IPS-NIHi11 (cell line): ENCODE results near the gene TRAIP.
A peak's percentile ranks its signal among the peaks of the same experiment; 100 is the strongest.
"Not testable (repeated sequence)": the region's sequence is repeated elsewhere in the genome, so short reads cannot be mapped to it uniquely, and the experiment has no call there.

Experiments
- DNase-seq: peaks from one replicate; pipeline ENCODE4 v3.0.0; 2012; ENCODE audit warnings: mixed read lengths, low spot score

The TRAIP gene, protein sequence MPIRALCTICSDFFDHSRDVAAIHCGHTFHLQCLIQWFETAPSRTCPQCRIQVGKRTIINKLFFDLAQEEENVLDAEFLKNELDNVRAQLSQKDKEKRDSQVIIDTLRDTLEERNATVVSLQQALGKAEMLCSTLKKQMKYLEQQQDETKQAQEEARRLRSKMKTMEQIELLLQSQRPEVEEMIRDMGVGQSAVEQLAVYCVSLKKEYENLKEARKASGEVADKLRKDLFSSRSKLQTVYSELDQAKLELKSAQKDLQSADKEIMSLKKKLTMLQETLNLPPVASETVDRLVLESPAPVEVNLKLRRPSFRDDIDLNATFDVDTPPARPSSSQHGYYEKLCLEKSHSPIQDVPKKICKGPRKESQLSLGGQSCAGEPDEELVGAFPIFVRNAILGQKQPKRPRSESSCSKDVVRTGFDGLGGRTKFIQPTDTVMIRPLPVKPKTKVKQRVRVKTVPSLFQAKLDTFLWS

DNA sequence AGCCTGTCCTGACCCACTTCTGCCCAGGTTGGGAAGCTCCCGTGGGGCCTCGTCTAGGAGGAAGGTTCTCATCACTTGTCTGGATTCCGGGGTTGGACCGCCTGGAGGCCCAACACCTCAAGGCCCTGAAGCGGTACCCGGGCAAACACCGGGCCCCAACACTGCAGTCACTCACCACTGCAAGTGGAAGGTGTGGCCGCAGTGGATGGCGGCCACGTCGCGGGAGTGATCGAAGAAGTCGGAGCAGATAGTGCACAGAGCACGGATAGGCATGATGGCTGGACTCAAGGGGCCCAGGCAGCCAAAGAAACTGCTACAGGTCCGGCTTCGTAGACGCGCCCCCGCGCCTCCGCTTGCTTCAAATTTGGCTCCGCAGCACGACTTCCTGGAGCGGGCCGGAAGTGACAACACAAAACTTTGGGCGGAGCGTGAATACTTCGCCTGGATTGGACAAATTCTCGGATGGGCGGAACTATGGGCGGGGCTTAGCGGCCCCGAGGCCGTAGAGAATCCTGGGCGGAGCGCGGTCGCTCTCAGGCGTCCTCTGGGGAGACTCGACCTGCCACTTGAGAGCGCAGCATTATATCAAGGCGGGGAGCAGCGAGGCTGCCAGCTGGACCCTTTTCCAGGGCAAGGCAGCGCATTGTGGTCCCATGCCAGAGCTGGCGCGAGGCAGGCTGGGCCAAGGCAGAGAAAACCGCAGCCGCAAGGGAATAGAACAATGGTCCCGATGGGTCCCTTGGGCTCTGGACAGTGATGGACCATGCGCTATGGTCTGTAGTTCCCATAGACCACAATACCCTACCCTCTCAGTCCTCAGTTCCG is at the start of gene TRAIP:
TRAIP (minus strand) TSS at position 384 of the 825 bp plus-strand sequence; CDS start at position 273, 111 bp downstream.
- peak; percentile 100 for DNase-seq

DNA sequence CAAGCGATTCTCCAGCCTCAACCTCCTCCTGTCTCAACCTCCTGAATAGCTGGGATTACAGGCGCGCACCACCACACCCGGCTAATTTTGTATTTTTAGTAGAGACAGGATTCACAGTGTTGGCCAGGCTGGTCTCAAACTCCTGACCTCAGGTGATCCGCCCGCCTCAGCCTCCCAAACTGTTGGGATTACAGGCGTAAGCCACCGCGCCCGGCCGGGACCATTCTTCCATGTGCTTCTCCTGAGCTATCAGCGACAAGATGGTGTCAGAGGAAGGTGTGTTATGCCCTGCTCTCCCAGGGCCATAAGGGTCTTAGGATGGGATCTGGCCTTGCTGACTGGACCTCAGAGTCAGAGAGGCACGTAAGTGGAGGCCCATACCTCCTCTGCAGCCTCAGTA is 48.1 kb upstream of the TRAIP start:
- DNase-seq: not testable (repeated sequence)

DNA sequence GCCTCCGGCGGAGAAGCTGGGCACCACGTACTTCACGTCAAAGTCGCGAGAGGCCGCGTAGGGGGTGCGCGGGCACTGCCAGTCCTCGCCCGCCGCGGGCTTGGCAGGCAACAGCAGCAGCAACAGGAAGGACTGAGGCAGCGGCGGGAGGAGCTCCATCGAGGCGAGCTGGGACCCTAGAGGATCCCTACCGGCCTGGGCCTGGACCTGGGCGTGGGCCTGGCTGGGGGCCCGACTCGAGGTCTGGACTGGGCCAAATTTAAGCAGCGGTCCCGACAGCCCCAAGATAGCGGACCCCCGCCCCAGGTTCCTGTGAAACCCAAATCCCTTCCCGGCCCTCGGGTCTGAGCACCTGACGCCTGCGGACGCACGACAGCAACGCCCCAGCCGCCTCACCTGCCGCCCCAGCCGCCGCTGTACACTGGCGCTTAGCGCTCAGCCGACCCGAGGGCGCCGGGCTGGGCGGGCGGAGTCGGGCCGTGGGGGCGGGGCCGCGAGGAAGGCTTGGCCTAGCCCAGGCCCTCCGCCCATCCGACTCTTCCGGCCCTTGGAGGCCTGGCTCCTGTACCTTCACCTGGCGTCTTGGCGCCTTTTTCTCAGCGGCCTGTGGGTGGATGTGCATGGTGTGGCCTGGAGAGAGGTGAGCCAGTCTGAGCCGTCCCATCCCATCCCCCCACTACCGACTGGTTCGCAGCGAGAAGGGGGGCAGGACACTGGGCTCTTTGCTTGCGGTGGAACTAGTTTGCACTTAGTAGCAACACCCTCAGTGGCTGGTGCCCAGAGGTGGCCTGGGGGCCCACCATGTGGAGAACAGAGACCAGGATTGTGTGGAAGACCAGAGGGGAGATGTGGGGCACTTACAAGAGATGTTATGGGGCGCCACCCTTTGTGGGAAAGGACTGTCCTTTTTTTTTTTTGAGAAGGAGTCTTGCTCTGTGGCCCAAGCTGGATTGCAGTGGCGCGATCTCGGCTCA is 47.4 kb upstream of the TRAIP start, which contains the start of gene MST1R:
MST1R (minus strand) TSS at position 423 of the 974 bp plus-strand sequence; CDS start at position 159, 264 bp downstream.
- peak; percentile 97 for DNase-seq

DNA sequence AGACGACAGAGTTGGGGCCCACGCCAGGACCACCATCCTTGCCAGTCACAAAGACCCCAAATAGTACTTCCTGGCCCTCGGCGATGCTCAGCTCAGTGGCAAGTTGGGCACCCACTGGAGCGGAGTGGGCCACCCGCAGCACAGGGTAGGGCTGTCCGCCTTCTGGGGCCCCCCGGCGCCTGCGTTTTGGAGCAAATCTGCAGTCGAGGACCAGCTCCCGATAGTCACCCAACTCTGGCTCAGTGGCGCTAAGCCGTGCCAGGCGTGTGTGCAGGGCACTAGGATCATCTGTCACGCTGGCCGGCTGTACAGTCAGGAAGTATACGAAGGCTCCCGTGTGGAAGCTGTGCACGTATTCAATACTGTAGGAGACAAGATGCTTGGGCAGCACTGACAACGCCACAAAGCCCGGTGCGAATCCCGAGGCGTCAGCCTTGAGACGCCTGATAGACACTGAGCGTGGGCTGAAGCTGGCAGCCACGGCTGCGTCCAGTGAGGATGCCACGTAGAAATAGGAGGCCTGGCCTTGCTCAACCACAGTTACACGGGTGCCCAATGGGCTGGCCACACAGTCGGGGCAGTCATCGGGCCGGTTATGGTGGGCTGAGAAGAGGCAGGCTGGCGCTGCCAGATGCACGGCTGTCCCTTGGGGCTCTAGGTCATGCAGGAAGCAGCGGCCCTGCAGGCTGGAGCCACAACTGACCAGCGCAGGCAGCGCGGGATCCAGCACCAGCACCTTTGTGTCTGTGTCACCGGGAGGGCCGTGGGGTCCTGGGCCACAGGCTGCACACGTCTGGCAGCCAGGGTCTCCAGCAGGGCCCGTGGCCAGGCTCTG is 46.4 kb upstream of the TRAIP start:
- no peak for DNase-seq

DNA sequence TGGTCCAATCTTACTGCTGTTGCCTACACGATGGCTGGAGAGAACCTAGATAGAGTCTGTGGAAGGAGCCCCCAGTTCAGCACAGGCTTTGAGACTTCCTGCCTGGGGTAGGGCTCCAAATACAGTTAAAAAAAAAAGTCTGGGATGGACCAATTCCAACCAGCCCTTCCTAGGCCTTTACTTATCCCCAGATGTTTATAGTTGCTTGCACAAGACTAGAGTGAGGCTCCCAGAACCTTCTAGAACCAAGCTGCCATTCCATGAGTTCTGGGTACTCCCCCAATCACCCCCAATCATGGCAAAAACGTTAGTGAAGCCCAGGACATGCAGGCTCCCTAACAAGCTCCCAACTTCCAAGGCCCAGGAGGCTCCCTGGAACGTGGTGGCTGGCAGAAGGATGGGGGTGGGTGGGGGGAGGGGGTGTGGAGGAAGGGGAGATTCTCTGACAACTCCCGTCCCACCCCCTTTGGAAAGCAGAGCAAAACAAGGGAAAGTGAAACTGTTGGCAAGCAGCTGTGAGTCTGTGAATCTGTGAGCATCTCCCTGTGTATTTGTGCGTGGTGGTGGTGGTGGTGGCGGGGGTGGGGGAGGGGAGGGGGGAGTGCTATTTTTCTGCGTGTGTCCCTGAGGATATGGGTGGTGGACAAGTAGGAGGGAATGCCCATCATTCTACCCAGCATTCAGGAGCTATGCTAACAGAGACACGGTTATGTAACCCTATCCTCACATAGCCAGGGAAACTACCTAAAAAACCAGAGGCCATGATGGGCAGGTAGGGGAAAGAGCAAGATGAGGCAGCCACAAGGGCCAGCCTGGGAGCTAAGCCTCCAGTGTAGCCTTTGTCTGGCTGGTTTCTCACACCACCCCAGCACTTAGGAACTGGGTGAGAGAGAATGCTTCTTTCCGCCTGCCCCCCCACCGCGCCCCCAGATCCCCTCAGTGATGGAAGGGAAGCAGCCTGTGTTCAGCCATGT is 45.3 kb upstream of the TRAIP start:
- DNase-seq: no peak

DNA sequence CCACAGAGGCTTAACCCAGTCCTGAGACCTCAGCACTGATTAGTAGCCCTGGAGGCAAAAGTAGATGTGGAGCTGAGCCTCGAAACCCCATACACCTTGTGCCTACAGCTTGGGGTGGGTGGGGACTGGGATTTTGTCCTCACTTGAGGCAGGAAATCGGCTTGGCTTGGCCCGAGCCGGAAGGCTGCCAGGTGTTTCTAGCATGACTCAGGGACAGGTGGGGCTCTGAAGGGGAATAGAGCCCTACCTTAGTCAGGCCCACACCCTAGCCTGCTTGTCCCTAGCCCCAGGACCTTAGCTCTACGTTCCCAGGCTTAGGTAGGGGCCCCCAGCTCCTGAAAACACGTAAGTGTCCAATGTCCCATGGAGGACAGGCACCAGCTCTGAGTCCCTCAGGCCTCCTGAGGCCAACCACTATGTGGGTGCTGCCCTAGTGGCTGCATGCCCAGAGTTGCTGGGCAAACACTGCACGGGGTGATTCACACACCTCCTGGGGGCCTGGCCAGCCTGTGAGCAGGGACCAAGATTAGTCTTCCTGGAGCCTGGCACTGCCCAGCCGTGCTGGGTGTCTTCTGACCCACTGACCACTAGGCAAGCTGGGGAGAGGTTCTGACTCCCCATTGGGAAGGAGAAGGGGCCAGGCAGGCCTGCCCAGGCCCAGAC is 44.3 kb upstream of the TRAIP start:
- DNase-seq: peak; percentile 52

DNA sequence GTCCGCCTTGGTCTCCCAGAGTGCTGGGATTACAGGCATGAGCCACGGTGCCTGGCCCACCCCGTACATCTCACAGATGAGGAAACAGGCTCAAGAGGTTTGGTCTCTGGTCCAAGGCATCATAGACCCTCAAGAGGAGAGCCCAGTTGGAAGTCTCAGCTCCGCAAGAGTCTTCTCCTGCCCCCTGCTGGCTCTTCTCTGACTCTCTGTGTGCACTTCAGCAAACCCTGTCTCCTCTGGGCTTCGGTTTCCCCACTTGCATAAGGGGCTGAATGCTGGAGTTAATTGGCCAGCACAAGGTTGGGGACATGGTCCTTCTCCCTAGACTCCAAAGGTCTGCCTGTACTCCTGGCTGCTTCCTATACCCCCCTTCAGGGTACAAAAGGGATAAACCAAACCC is 43.5 kb upstream of the TRAIP start:
- DNase-seq: peak; percentile 66

DNA sequence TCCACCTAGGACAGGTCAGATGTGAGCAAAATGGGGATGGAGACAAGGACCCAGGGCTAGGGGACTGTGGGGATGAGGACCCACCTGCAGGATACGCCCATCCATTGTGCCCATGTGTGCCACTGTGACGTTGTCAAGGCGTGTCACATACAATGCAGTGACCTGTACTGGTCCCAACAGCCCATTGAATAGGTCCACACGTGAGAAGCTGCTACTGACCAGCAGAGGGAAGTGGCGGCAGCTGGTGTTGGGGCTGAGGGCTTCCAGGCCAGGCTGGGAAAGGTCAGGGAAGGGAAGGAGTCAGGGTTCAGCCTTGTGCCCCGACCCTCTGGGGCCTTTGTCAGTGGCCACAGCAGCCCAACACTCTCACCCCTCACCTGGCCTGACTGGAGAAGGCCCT is 42.6 kb upstream of the TRAIP start:
- no peak for DNase-seq

DNA sequence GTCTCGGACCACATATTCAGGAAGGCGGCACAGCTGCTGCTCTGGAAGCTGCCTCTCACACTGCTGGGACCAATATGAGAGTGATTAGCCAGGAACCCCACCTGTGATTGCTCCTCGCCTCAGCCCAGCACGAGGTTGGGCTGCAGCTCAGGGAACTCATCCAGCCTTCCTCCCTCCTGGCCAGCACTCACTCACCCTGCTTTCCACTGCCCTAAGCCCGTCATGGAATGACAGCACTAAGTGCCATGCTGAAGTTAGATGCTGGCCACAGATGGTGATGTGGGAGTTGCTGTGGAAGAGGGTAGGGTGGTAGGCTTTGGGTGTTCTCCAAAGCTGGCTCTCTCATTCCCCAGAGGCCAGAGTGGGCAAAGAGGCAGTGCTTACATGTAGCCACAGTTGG is 40.0 kb upstream of the TRAIP start:
- DNase-seq: no peak

DNA sequence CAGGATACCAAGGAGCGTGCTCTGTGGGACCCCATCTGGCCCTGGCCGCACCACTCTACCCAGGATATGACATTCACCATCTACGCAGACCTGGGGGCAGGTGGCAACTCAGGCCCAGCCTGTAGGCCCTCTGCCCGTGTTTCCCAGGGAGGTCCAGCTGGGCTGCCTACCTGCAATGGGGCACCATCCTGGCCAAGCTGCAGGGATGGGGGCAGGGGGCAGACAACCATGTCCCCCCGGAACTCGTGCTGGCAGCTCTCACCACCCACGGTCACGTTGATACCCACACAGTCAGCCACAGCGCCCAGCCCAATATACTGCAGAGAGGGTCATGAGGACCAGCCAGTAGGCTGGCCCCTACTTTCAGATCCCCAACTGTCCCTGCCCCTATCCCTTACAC is 39.4 kb upstream of the TRAIP start:
- DNase-seq: no peak

DNA sequence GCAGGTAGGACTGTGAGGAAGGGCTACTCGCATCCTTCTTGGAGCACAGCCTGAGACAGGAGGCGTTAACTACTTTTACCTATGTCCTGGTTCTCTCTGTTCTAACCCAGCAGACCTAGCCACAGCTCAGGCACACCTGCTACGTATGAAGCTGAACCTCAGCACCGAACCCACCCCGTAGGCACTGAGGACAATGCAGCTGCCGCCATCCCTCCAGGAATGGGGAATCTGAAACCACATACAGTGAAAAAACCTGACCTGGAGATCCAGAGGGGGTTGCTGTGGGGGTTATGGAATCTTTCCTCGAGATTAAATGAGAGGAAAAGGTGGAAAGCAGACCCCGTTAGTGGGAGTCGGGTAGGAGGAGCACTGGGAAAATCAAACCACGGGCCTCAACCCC is 32.9 kb upstream of the TRAIP start:
- DNase-seq: no peak

DNA sequence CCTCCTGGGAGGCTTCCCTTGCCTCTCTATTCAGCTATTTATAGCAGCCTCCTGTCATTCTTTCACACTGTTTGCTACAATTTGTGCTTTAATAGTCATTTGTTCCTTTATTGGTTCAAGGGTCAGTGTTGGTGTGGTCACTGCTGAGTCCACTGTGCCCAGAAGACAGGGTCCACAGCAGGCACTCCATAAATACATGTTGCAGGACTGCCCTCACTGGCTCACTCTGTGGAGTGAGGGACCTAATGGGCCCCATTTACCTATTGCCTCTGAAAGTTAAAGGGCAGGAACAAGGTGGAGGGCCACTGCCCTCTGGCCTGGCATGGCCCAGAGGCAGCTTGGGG is 30.5 kb upstream of the TRAIP start:
- no peak for DNase-seq

DNA sequence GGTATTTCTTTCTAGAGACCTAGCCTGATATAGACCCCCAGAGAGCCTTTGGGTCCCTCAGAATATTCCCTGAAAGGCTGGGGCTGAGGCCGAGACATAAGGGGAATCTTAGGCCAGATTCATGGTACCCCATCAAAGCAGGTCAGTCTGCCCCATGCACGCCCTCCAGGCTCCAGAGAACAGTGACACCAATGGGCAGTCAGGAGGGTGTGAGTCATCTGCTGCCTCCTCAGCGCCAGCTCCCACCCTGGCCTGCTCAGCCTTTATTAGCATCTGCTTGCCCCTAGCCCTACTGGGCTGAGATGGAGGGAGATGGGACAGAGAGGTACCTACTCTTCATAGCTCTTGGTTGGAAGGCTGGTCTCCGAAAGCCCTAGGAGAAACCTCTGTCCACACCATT is 27.6 kb upstream of the TRAIP start:
- no peak for DNase-seq

DNA sequence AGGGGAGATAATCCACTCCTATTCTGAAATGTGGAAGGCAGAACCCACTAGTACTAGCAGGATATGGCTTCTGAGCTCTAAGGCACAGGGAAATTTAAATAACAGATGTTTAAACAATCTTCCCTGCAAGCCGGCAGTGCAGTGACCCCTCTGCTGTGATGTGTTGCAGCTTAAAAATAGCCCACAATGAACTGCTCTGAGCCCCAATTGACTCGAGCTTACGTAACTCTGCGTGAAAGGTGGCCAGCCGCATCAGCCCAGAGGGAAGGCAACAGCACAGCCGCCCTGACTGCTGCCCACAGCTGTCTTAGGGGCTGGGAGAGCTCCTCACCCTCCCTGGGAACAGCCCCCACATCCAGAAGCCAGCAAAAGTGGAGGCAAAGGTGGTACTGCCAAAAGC is 25.8 kb upstream of the TRAIP start:
- no peak for DNase-seq

DNA sequence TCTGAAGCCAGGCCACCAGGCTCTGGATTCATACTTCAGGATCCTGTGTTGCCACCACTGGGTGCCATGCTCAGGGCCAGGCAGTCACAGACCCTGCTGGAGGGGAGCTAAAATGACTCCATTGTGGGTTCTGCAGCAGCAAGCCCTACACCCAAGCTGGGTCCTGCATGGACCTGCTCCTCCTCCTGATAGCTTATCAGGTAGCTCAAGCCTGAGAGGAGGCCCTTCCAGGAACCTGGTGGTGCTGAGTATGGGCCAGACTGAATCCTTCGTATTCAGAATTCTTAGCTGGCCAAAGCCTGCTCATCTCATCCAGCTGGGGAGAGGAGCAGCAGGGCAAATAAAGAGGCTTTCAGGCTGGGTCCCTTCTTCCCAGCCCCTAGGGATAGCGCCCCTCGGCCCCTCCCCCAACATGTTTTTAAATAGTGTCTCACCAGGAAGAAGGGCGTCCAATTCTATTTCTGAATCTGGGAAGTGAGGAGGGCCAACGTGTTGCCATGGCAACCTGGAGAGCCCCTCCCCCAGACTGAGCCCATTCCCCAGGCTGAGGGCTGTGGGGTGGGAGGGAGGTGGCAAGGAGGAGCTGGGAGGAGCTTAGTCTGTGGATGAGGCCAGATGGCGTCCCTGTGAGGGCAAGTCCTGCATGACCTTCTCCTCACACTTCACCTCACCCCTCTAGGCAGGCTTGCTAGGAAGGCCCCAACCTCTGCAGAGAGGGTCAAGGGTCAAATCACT is 24.4 kb upstream of the TRAIP start:
- peak; percentile 84 for DNase-seq

DNA sequence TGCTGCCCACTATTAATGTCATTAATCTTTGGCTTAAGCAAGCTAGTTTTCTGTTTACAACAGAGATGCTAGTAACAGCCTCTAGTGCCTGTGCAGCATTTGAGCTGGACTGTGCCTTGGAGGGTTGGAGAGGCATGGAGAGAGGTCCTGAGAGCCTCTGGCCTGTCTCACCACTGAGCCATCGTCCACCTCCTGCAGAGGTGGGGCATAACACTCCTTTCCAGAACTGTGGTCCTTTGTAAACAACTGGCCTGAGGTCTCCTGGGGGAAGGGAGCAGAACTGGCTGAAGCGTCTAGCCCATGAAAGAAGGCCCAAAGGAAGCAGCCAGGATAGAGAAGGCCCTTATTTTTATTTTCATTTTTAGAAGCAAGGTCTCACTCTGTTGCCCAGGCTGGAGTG is 23.4 kb upstream of the TRAIP start:
- no peak for DNase-seq

DNA sequence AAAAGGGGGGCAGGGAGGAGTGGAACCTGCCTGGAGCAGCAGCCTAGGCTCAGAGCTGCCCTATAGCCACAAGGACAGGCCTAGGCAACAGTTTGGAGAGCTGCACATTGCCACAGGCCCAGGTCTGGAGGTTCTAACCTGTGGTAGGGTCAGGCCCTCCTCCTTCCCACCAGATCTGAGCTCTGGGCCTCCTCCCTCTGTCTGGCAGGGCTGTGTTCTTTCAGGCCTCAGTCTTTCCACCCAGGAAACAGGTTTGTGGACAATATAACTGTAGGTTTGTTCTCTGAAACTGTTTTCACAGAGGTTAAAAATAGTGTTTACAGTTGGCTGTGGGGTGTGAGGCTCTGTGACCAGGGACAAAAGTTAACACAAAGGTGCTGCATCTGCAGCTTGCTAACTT is 22.3 kb upstream of the TRAIP start:
- DNase-seq: no peak

DNA sequence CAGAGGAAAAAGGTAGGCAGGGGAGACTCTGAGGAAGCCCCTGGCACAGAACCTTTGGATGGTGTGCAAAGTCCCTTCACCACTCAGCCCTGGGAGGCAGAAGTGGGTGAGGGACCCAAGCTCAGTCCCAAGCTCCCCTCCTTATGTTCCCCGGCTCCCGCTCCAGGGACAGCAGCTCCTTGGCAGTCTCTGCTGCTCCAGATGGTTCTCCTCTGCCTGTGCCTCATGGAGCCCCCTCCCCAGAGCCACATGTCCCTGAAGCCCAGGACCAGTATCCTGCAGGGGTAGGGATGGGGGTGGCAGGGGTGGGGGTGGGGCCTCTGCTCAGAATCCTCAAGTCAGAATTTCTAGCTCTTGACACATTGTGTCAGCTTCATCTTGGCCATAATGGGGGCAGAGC is 21.4 kb upstream of the TRAIP start:
- no peak for DNase-seq

DNA sequence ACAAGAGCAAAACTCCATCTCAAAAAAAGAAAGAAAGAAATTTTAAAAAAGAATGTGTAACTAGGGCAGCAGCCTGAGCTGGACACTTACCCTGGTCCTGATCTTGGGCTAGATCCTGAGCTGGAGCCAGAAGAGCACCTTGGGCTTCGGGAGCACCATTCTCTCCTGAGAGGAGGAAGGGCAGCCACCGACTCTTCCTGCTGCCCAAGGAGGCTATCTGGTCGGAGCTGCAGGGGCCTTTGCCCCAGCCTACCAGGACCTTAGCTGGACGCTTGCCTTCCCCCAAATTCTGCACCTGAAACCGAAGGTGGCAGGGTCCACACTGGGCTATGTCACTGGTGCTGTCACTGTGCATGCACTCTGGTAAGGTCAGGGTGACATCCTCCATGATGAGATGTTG is 20.2 kb upstream of the TRAIP start:
- no peak for DNase-seq
